Endothelial cell of umbilical vein (primary cell): ENCODE measurements around the gene CD34.

ENCODE experiments used
- EZH2 ChIP-seq: IDR thresholded peaks from 2 replicates; pipeline ENCODE4 v1.6.1; 2012; ENCODE audit warnings: borderline replicate concordance, low read depth, mild to moderate bottlenecking, moderate library complexity, low read length, inconsistent platforms; ENCODE audit not compliant: severe bottlenecking
- TF ChIP-seq, protein P1 (sequence below), 2 donors: IDR thresholded peaks; 1 replicate in 1 of 2; 2 replicates in 1 of 2; pipeline ENCODE4 v1.5.1; 2011; ENCODE audit warnings: low read length in 2 of 2, mild to moderate bottlenecking in 2 of 2, moderate library complexity in 2 of 2, control low read depth in 1 of 2, inconsistent platforms in 1 of 2, low read depth in 1 of 2; ENCODE audit not compliant: insufficient read depth in 1 of 2; ENCODE audit errors: extremely low read depth in 1 of 2

DNA sequence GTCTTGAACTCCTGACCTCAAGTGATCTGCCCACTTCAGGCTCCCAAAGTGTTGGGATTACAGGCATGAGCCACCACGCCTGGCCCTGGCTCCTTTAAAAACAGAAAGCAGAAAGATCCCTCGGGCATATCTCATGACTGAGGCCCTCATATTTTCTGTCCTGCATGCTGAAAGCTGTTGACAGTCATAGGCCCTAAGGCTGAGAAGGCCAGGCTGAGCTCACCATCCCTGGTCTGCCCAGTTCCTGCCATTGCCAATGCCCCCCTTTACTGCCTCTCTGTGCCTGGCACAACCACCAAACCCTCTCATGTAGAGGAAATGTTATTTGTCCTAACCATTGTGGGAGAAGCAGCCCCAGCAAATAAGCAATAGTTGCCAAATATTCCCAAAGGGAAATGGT lies 12.7 kb downstream of the CD34 start:
- no peak for TF ChIP-seq EZH2
- TF ChIP-seq, protein P1, sequence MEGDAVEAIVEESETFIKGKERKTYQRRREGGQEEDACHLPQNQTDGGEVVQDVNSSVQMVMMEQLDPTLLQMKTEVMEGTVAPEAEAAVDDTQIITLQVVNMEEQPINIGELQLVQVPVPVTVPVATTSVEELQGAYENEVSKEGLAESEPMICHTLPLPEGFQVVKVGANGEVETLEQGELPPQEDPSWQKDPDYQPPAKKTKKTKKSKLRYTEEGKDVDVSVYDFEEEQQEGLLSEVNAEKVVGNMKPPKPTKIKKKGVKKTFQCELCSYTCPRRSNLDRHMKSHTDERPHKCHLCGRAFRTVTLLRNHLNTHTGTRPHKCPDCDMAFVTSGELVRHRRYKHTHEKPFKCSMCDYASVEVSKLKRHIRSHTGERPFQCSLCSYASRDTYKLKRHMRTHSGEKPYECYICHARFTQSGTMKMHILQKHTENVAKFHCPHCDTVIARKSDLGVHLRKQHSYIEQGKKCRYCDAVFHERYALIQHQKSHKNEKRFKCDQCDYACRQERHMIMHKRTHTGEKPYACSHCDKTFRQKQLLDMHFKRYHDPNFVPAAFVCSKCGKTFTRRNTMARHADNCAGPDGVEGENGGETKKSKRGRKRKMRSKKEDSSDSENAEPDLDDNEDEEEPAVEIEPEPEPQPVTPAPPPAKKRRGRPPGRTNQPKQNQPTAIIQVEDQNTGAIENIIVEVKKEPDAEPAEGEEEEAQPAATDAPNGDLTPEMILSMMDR (IDR thresholded peaks at IDR 0.05; ENCODE audit: extremely low read depth in 1 of 2, insufficient read depth in 1 of 2, low read depth in 1 of 2, low read length in 2 of 2), result no peak
